GM19351 (cell line): ENCODE data around the gene ST6GAL2.

Source experiments
- ATAC-seq: cut with Tn5 transposase; IDR thresholded peaks from one replicate; pipeline ENCODE4 v1.9.1; 2021; ENCODE audit warnings: mild to moderate bottlenecking, moderate library complexity; ENCODE audit not compliant: unreplicated experiment

ST6GAL2 gene

GRCh38 chr2:106831241-106831640, 54.7 kb downstream of the ST6GAL2 start:
- no peak for ATAC-seq

- no peak for ATAC-seq
These were observed 55.8 kb downstream of the ST6GAL2 start for GRCh38 chr2:106830191-106830590.

DNA sequence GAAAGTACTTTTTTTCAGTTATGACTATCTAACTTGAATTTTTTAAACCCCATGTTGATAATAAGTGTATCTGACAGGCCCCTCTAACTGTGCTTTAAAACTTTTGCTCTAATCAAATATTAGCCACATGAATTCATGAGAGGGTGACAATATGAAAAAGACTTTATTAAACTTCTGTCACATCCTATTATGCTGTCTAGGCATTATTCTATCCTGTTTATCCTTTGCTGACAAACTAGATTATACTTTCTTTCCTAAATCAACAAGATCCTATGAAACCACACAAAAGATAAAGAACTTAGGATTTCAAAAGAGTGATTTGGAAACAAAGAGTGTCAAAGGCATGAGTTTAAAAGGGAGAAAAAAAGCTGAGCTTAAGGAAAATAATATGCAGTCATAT, 57.8 kb downstream of the ST6GAL2 start:
- ATAC-seq = no peak

GRCh38 chr2:106827158-106827557, 58.8 kb downstream of the ST6GAL2 start:
- no peak for ATAC-seq

DNA sequence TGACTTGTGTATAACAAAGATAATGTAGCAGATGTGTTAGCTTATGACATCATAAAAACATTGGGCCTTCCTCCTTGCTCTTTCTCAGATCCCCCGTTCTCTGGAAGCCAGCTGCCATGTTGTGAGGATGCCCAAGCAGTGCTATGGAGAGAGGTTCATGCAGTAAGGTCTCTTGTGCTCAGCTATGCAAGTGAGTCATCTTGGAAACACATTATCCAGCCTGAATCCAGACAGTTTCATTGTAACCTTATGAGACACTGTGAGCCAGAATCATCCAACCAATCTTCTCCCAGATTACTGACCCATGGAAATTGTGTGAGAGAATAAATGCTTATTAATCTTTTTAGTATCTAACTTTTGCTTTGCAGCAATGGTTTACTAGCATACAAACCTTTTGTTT, 60.8 kb downstream of the ST6GAL2 start:
- ATAC-seq = no peak

DNA sequence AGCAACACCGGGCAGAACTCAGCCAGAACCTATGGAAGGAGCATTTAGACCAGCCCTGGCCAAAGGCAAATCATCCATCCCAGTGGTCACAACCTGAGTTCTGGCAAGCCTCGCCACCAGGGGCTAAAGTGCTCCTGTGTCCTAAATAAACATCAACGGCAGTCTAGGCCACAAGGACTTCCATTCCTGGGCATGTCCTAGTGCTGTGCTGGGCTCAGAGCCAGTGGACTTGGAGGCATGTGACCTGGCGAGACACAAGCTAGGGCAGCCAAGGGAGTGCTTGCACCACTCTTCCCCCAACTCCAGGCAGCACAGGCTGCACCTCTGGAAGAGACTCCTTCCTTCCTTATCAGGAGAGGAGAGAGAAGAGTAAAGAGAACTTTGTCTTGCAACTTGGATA, 69.0 kb downstream of the ST6GAL2 start:
- ATAC-seq = no peak

DNA sequence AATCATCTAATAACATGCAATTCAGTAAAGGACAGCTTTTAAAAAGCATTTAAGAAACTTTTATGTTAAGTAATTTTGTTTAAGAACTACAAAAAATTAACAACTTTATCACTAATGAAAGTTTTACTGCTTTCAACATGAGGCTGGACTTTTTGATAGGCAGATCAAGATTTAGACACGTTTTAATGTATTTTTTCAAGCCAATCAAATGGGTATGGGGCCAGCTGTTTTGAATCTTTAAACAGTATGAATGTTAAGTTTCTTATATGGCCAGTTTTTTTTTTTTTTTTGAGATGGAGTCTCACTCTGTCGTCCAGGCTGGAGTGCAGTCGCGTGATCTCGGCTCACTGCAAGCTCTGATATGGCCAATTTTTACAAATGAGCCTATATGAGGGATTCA, 73.1 kb downstream of the ST6GAL2 start:
- ATAC-seq = no peak

GRCh38 chr2:106812383-106812782, 73.6 kb downstream of the ST6GAL2 start:
- ATAC-seq = no peak

DNA sequence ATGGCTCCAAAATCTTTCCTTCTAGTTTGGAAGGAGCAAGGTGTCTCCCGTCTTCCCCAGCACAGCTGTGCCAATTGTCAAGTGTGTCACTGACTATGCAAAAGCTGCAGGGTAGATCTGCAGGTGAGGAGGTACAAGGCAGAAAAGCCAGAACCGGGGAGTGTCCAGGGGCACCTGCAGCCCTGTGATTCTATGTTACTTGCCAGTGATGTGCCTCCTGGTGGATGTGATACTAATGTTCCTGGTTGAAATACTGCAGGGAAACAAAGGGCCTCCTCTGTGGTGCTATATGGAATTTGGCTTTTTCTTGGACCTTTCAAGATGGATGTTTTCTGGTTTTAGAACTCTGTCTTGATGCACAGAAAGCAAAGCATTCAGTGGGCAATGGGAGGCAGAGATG, 80.3 kb downstream of the ST6GAL2 start:
- ATAC-seq = no peak

DNA sequence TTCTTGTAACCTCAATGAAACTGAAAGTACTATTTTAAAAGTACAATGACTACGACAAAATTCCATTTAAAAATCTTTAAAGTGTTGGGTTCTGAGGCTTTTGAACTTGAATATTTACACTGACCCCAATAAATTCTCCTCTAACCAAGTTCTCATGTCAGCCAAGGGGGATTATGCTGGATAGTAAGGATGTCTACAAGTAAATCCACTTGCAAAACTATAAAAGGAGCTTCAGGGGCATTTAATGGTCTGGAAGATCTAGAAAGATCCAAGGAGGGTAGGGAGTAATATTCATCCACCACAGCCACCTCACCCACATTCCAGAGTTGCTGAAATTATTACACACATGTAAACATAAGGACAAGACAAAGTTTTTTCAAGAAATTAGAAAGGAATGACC, 81.8 kb downstream of the ST6GAL2 start:
- ATAC-seq = no peak

DNA sequence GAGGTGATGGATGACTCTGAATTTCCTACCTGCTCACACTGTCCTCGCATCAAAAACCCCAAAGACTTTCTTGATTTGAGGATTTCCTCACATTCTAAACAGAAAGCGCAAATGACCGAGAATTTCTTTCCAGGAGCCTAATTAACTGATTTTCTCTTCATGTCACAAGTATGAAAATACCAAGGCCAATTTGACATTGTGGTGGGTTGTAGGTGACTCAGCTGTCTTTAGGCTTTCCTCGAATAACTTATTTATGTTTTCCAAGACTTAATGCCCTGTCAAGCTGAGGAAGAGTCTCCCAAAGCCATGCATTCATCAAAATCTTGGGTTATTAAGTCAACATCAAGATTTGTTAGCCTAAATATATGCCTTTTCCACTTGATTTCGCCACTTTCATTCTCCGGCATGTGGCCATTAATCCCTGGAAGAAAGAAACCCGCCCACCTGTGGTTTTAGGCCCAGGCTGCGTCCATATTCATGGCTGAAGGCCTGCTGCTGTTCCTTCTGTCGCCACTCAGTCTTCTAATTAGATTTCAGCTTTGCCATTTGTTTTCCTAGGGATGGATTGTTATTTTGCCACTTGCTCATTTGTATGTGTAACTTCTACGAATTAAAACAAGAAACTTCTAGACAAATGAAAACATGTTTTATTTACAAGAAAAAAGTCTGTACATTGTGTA, 84.9 kb downstream of the ST6GAL2 start:
- ATAC-seq = no peak

DNA sequence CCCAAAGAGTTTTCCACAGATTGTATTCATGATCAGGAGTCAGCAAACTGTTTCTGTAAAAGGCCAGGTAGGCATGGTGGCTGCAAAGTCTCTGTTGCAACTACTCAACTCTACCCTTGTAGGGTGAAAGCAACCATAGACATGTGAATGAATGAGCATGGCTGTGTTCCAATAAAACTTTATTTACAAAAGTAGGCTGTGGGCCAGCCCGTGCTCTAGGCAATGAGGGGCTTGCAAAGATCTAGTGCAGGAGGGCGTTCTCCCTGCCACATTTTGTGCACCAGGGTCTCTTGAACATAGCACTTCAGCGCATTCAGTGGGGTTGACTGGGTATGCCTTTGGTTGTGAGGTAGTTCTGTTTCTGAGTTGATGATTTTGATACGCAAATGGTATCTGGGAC, 85.8 kb downstream of the ST6GAL2 start:
- ATAC-seq = no peak

GRCh38 chr2:106798826-106799552, 87.0 kb downstream of the ST6GAL2 start:
- ATAC-seq = no peak

DNA sequence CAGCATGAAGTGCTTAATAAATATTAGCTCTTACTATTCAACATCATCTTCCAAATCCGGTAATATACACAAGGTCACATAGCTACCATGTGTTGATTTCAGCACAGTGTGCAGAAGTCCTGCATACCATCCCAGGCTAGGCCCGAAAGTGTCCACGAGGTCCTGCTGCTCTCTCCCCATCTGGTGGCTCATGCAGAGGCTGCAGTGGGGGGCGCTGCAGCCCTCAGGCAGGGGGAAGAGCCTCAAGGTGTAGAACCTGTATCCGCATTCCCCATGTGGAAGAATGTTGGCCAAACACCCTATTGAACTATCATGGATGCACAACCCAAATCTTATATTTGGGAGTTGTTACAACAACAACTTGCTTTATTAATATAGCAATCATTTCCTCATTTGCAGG, 88.5 kb downstream of the ST6GAL2 start:
- ATAC-seq = no peak

DNA sequence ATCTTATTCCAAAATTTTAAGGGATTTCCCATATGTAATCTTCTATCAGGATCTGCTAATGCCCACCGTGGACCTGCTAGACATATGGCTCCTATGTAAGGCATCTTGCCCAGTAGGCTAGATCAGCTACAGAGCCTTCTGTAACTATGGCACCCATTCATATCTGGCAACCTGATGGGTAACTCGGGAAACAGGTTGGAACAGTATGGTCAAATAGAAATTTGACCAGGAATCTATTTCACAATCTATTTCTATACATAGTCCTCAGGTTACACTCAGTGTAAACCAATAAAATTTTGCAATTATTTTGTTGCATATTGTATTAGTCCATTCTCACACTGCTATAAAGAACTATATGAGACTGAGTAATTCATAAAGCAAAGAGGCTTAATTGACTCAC, 93.3 kb downstream of the ST6GAL2 start:
- ATAC-seq = no peak

DNA sequence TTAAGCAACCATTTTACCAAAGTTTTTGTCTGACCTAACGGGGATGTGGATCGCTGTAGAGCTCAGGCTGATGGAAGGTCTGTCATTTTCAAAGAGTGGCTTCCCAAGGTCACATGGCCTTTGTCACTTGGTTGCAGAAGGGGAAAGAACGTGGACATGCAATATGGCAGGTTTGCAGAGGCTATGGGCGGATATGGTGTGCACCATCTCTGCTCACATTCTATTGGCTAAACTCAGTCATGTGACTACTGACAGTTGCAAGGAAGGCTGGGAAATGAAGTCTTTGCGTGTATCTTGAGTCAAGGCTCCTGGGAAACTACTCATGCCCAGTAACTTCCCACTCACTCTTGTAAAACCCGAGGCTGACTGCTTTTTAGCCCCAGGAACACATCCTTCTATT, 96.8 kb downstream of the ST6GAL2 start:
- ATAC-seq = no peak

- no peak for ATAC-seq
These were observed 103.3 kb downstream of the ST6GAL2 start for GRCh38 chr2:106782681-106783080.

GRCh38 chr2:106781196-106781595, 104.8 kb downstream of the ST6GAL2 start:
- no peak for ATAC-seq

DNA sequence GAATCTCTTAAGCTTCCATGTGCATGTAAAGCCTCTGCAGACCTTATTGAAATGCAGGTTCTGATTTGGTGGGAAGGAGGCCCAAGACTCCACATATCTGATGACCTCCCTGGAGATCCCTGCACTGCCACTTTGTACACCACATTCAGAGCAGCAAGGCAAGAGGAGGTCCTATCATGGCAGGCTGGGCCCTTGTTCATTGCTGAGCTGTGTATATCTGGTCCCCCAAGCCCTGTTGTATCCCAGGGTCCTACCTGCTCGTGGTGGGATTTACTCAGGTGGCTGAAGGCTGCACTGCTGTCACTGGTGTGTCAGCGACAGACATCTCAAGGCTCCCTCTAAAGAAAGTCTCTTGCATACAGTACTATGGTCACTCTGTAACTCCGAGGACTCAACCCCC, 114.2 kb downstream of the ST6GAL2 start:
- ATAC-seq = no peak

- ATAC-seq = no peak
These were observed 115.0 kb downstream of the ST6GAL2 start for GRCh38 chr2:106770986-106771385.

DNA sequence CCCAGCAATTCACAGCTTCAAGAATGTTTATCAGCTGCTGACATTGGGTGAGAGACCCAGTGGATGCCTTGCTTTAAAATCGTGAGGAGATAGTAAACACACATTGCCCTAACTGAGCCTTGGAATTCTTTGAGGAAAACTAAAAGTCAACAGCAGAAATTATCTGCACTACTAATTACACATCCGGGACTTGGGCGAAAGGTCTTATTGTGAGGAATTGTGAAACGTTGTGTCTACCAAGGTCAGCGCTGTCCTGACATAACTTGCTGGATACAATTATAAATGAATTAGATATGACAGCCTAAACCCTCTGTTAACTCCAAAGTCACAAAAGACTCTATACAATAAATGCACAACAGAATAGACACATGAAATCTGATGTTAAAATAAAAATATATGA, 121.4 kb downstream of the ST6GAL2 start:
- ATAC-seq = no peak

DNA sequence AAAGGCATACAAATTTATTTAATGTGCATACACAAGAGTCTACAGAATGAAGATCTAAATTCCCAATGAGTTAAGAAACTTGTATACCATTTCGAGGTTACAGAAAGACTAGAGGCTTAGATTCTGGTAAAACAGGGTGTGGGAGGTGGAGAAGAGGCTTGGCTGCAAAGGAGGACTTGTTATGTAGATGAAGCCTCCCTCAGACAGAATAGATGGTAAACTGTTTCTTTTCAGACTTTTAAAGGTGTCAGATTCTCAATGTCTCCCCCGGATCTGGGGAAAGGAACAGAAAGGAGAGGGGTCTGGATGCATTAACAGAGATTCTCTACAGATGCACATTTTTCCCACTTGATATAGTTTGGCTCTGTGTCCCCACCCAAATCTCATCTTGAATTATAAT, 126.0 kb downstream of the ST6GAL2 start:
- no peak for ATAC-seq
